Stimulated activated memory B cell treated with anti-CD40 and anti-IgM and Interleukin-4, amounts not matched to agents 10 μg/mL and 1 μg/mL and 100 μg/mL, for 72 hours (primary cell): ENCODE results near the gene TMEM39B.
"Not testable (repeated sequence)": the region's sequence is repeated elsewhere in the genome, so short reads cannot be mapped to it uniquely, and the experiment has no call there.

Experiments used
- ATAC-seq: fragments of 150-1000 bp; cut with Tn5 transposase; 2 replicates; pipeline ENCODE4 v1.10.0; 2021
- H3K27ac Mint-ChIP-seq: one replicate; pipeline ENCODE4 v1.8.0; 2022; ENCODE audit warnings: mild to moderate bottlenecking, mixed read lengths
- H3K27me3 Mint-ChIP-seq: one replicate; pipeline ENCODE4 v1.8.0; 2022; ENCODE audit warnings: mixed read lengths
- H3K36me3 Mint-ChIP-seq: one replicate; pipeline ENCODE4 v1.8.0; 2022; ENCODE audit warnings: mixed read lengths
- H3K4me1 Mint-ChIP-seq: one replicate; pipeline ENCODE4 v1.8.0; 2022; ENCODE audit warnings: mixed read lengths
- H3K4me3 Mint-ChIP-seq: one replicate; pipeline ENCODE4 v1.8.0; 2022; ENCODE audit warnings: mild to moderate bottlenecking, moderate library complexity, mixed read lengths
- H3K9me3 Mint-ChIP-seq: one replicate; pipeline ENCODE4 v1.8.0; 2022; ENCODE audit warnings: mixed read lengths

The TMEM39B gene

GRCh38 chr1:32056598-32056997 lies 16.1 kb upstream of the TMEM39B start:
- H3K36me3 Mint-ChIP-seq: peaks cover 43% of the 10 kb centered on the region
- no peak overlapping the region for H3K27ac Mint-ChIP-seq

GRCh38 chr1:32060914-32061313 lies 11.8 kb upstream of the TMEM39B start:
- no peak for ATAC-seq
- Mint-ChIP-seq H3K4me3 (no peak overlapping the region), H3K36me3 (peaks cover 27% of the 10 kb centered on the region), H3K9me3 (no peaks in the 10 kb centered on the region), H3K4me1 (no peaks in the 10 kb centered on the region), H3K27ac (no peak overlapping the region), H3K27me3 (no peaks in the 10 kb centered on the region)

More at GRCh38 chr1:32056598-32056997, 16.1 kb upstream of the TMEM39B start:
- no peaks in the 10 kb centered on the region for H3K9me3 Mint-ChIP-seq
- H3K27me3 Mint-ChIP-seq: no peaks in the 10 kb centered on the region
- no peak overlapping the region for H3K4me3 Mint-ChIP-seq
- no peak for ATAC-seq
- no peaks in the 10 kb centered on the region for H3K4me1 Mint-ChIP-seq

DNA sequence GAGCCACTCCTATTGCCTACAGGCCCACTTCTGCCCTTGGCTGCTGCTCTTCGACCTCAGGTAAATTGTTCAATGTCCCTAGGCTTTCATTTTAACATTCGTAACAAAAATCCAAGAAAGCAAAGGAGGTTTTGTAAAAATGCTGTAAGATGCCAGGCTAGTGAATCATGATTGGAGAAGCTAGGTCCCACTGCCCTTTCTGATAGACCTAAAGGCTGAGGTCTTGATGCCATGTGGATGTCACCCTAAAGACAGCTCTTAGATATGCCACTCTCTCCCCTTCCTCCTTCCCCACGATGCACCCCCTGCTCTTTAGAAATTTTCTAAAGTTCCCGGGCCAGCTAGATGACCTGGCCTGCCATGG lies 9.9 kb upstream of the TMEM39B start:
- H3K27ac Mint-ChIP-seq: no peak overlapping the region
- H3K27me3 Mint-ChIP-seq: no peaks in the 10 kb centered on the region
- no peak overlapping the region for H3K4me3 Mint-ChIP-seq
- no peaks in the 10 kb centered on the region for H3K9me3 Mint-ChIP-seq
- ATAC-seq: no peak
- H3K36me3 Mint-ChIP-seq: peaks cover 25% of the 10 kb centered on the region
- peaks cover 11% of the 10 kb centered on the region for H3K4me1 Mint-ChIP-seq

- peaks cover 11% of the 10 kb centered on the region for H3K4me1 Mint-ChIP-seq
- no peak overlapping the region for H3K27ac Mint-ChIP-seq
- ATAC-seq: no peak
- H3K9me3 Mint-ChIP-seq: no peaks in the 10 kb centered on the region
- H3K36me3 Mint-ChIP-seq: peaks cover 24% of the 10 kb centered on the region
- no peak overlapping the region for H3K4me3 Mint-ChIP-seq
- H3K27me3 Mint-ChIP-seq: no peaks in the 10 kb centered on the region
Observed at GRCh38 chr1:32063261-32063681, 9.5 kb upstream of the TMEM39B start.

- H3K4me3 Mint-ChIP-seq, ATAC-seq, H3K27ac Mint-ChIP-seq, H3K9me3 Mint-ChIP-seq, H3K27me3 Mint-ChIP-seq, H3K36me3 Mint-ChIP-seq: not testable (repeated sequence)
- H3K4me1 Mint-ChIP-seq: peaks cover 11% of the 10 kb centered on the region
Observed at GRCh38 chr1:32065613-32066488, 6.9 kb upstream of the TMEM39B start.

DNA sequence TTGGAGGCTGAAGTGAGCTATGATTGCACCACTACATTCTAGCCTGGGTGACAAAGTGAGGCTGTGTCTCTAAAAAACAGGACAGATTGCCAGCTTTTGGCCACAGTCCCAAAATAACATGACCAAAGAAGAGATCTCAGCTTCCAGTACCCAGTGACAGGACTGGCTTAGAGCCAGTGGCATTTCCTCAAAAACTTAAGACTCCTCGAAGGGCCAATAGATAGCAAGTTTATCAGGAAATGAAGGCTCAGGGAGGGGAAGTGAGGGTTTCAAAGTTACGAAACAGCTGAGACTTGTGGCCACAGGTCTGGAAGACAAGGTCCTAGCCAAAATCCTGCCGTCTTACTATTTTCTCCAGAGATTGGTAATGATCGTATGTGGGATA lies 6.3 kb upstream of the TMEM39B start:
- Mint-ChIP-seq H3K4me1 (peaks cover 11% of the 10 kb centered on the region), H3K4me3 (no peak overlapping the region), H3K9me3 (no peaks in the 10 kb centered on the region), H3K36me3 (no peaks in the 10 kb centered on the region), H3K27ac (no peak overlapping the region), H3K27me3 (no peaks in the 10 kb centered on the region)
- peak; percentile 58 for ATAC-seq

- H3K4me1 Mint-ChIP-seq: peaks cover 32% of the 10 kb centered on the region
- ATAC-seq: no peak
- no peaks in the 10 kb centered on the region for H3K27me3 Mint-ChIP-seq
- no peaks in the 10 kb centered on the region for H3K36me3 Mint-ChIP-seq
- no peak overlapping the region for H3K27ac Mint-ChIP-seq
- no peaks in the 10 kb centered on the region for H3K9me3 Mint-ChIP-seq
- no peak overlapping the region for H3K4me3 Mint-ChIP-seq
Observed at GRCh38 chr1:32068957-32069588, 3.7 kb upstream of the TMEM39B start.

GRCh38 chr1:32071758-32072621 lies 749 bp upstream of the TMEM39B start:
- Mint-ChIP-seq H3K4me3 (peak overlapping the region; percentile 85), H3K36me3 (peaks cover 1% of the 10 kb centered on the region), H3K4me1 (peaks cover 43% of the 10 kb centered on the region), H3K27me3 (no peaks in the 10 kb centered on the region), H3K27ac (peak overlapping the region; percentile 89), H3K9me3 (no peaks in the 10 kb centered on the region)
- no peak for ATAC-seq

GRCh38 chr1:32073299-32074229 lies 825 bp downstream of the TMEM39B start:
- Mint-ChIP-seq H3K36me3 (peaks cover 10% of the 10 kb centered on the region), H3K27ac (peak overlapping the region; percentile 89), H3K4me3 (peak overlapping the region; percentile 85), H3K27me3 (no peaks in the 10 kb centered on the region), H3K4me1 (peaks cover 50% of the 10 kb centered on the region), H3K9me3 (no peaks in the 10 kb centered on the region)
- ATAC-seq: no peak

- Mint-ChIP-seq H3K9me3 (no peaks in the 10 kb centered on the region), H3K4me3 (no peak overlapping the region), H3K27me3 (no peaks in the 10 kb centered on the region), H3K4me1 (peaks cover 50% of the 10 kb centered on the region), H3K27ac (peak overlapping the region; percentile 18), H3K36me3 (peaks cover 18% of the 10 kb centered on the region)
- ATAC-seq: no peak
Observed at GRCh38 chr1:32074841-32075240, 2.1 kb downstream of the TMEM39B start.

DNA sequence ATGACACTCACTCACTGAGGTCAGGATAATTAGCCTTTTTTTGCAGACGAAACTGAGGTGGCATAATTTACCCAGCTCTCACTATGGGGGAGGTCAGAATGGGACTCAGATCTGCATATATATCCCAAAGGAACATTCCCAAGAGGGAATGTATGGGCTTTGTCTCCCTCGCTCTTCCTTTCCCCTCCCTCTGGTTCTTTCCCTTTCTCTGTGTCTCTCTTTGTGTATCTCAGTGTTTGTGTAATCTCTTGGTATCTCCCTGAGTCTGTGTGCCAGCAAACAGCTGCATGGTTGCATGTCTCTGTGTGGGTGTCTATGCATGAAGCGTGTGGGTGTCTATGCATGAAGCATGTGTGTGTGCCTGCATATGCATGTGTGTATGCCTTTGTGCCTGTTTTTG lies 4.7 kb downstream of the TMEM39B start:
- peak overlapping the region; percentile 43 for H3K27ac Mint-ChIP-seq
- no peak overlapping the region for H3K4me3 Mint-ChIP-seq
- no peaks in the 10 kb centered on the region for H3K9me3 Mint-ChIP-seq
- peaks cover 24% of the 10 kb centered on the region for H3K36me3 Mint-ChIP-seq
- peaks cover 55% of the 10 kb centered on the region for H3K4me1 Mint-ChIP-seq
- H3K27me3 Mint-ChIP-seq: no peaks in the 10 kb centered on the region
- ATAC-seq: no peak

- Mint-ChIP-seq H3K9me3 (no peaks in the 10 kb centered on the region), H3K36me3 (peaks cover 48% of the 10 kb centered on the region), H3K4me1 (peaks cover 33% of the 10 kb centered on the region), H3K27me3 (no peaks in the 10 kb centered on the region), H3K27ac (peak overlapping the region; percentile 20), H3K4me3 (no peak overlapping the region)
- ATAC-seq: peak; percentile 54
Observed at GRCh38 chr1:32082022-32082421, 9.3 kb downstream of the TMEM39B start.

GRCh38 chr1:32086381-32086780 lies 13.6 kb downstream of the TMEM39B start:
- Mint-ChIP-seq H3K36me3 (peaks cover 26% of the 10 kb centered on the region), H3K4me1 (peaks cover 19% of the 10 kb centered on the region)
- H3K4me3 Mint-ChIP-seq, H3K27ac Mint-ChIP-seq, H3K9me3 Mint-ChIP-seq, ATAC-seq, H3K27me3 Mint-ChIP-seq: not testable (repeated sequence)

DNA sequence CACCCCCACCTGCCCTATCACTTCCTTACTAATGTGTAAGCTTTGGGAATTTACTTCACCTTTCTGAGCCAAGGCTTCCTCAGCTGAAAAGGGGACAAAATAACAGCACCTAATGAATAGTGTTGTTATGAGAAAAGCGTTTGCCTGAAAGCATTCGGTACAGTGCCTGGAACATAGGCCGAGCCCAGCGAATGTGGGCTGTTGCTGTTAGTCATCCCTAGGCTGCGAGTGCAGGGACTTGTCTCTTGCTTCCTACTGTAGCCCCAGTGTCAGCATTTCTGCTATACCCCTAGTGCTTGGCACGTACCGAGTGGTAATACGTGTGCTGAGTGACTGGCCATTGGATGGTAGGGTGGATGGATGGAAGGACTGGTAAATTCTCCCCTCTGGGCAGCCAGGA lies 18.4 kb downstream of the TMEM39B start:
- H3K9me3 Mint-ChIP-seq: no peaks in the 10 kb centered on the region
- no peak overlapping the region for H3K4me3 Mint-ChIP-seq
- ATAC-seq: no peak
- no peaks in the 10 kb centered on the region for H3K27me3 Mint-ChIP-seq
- H3K4me1 Mint-ChIP-seq: no peaks in the 10 kb centered on the region
- H3K27ac Mint-ChIP-seq: no peak overlapping the region
- peaks cover 37% of the 10 kb centered on the region for H3K36me3 Mint-ChIP-seq
